VCaP (cell line): ENCODE data around the gene HOXB9.

Experiments
- H3K27ac ChIP-seq: fragments of 450-650 bp; 2 replicates; pipeline ENCODE4 v1.5.1; 2017
- TF ChIP-seq, protein P1 (sequence below): fragments of 450-650 bp; conservative IDR thresholded peaks from 2 replicates; pipeline ENCODE4 v1.5.1; 2017; ENCODE audit warnings: mild to moderate bottlenecking, moderate library complexity

Gene HOXB9

DNA sequence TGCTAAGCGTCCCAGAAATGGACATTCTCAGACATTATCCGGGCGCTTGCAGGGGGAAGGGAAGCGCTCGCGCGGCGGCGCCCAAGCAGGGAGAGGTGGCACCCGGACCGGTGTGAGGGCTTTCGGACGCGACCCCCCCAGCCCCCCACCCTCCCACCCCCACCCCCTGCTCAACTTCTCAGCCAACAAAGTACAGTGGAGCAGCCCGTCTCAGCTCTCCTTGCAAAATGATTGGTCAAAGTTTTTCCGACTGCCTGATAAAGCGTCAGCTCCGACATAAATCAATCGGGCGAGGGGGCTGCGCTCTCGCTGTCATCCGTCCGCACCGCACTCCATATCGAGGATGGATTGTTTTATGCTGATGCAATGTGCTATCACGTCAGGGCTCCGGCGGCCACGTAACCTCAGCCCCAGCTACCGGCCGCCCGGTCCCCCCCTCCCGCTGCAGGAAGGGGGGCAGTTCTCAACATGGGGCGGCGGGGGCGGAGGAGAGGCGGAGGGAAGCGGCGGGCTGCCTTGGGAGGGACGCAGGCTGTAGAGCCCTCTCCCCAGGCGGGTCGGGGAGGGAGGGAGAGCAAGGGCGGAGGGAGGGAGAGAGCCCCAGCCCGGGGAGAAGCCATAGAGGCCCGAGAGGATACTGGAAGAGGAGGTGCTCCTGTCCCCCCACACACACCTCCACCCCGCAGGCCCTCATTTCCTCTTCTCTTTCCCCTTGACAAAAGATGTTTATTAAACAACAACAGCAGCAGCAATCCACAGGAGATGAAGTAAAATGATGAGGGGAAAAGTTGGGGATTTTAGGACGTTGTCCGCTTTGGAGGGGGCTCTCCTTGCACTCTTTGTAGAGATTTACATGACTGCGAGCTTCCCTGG, at the start of gene HOXB9:
HOXB9 (minus strand) TSS at position 114 of the 873 bp plus-strand sequence; CDS start at position 25, 89 bp downstream.
- peak within 1 kb of the TSS; percentile 49 for H3K27ac ChIP-seq
- TF ChIP-seq, protein P1, sequence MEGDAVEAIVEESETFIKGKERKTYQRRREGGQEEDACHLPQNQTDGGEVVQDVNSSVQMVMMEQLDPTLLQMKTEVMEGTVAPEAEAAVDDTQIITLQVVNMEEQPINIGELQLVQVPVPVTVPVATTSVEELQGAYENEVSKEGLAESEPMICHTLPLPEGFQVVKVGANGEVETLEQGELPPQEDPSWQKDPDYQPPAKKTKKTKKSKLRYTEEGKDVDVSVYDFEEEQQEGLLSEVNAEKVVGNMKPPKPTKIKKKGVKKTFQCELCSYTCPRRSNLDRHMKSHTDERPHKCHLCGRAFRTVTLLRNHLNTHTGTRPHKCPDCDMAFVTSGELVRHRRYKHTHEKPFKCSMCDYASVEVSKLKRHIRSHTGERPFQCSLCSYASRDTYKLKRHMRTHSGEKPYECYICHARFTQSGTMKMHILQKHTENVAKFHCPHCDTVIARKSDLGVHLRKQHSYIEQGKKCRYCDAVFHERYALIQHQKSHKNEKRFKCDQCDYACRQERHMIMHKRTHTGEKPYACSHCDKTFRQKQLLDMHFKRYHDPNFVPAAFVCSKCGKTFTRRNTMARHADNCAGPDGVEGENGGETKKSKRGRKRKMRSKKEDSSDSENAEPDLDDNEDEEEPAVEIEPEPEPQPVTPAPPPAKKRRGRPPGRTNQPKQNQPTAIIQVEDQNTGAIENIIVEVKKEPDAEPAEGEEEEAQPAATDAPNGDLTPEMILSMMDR: no peak

DNA sequence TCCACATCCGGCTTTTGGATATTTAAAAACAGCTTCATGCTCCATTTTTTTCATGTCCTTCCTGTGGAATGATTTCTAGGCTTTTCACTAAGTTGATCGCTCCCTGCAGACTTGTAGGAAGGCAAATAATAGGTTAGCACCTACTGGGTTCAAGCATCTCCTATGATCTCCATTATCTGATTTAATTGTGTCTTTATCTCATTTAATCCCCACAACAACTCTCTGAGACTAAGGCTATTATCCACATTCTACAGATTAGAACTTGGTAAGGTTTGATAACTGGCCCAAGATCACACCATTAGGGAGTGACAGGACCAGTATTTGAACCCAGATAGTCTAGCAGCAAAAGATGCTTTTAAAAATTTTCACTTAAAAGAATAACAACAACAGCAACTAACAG, 46.2 kb upstream of the HOXB9 start:
- TF ChIP-seq, protein P1: no peak
- peak overlapping the region; percentile 58 for H3K27ac ChIP-seq

DNA sequence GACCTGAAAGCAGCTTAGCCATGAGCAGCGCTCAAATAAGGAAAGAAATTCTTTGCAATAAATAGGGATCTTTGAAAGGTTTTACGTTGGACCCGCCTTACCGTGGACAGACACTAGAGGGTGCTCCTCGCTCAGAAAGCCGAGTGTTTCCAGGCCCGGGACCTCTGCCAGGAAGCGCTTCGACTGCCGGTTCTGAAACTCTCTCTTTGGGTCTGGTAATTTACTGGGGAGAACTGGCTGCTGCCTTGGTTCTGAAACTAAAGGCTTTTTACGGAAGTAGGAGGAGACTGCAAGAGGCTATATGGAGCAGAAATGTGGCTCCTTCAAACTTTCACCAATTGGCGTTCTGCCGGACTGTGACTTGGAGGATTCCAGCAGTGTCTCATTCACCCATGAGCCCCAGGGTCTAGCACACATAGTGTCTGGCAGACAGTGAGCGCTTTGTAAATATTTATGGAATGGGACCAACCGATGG, 45.6 kb upstream of the HOXB9 start:
- peak overlapping the region; percentile 58 for H3K27ac ChIP-seq
- TF ChIP-seq, protein P1: peak; percentile 98

DNA sequence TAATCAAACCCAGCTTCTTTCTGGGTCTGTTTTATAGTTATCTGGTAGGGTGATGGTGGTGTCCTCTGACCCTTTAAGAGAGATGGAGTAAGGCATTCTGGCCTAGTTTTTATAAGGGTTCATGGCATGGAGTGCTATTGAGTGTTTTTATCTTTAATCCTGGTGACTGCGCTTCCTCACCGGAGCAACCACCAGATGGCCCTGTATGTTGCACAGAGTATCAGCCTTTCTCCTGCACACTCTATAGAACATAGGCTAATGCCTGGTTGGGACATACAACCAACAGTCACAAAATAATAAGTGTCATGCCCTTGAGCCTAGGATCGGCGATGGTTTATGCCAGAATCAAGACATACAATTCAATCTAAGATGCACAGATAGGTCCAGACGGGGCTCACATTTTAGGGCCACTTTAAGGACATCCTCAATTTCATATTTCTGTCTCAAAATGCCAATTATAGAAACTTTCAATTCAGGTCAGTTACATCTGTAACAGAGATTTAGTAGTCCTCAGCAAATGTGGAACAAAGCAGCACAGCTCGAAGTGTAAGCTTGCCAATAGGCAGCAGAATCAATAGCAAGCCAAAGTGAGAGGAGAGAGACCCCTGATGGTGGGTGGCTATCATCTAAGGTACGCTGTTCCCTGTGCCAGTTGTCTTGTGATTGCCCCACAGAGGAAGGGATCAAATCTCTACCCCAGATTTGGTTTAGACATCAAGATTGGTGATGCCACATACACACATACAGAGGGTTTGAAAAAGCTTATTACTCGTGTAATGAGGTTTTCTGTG, 37.2 kb upstream of the HOXB9 start:
- TF ChIP-seq, protein P1: no peak; the same call in 1 of the 2 replicates
- H3K27ac ChIP-seq: no peak overlapping the region

DNA sequence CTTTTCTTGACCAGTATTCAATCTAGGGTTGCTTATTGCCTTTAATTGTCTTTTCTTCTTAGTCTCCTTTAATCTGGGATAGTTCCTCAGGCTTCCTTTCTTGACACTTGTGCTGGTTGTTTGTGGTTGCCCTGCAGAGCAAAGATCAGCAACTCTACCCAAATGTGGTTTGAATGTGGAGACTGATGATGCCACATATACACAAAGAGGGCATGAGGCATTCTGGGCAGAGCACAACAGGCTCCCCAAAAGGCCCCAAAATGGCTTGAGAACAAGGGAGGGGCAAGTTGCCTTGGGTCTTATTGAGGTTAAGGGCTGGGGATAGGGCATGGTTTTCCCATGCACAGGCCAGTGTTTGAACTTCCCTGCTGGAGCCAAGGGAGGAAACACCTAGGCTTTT, 29.8 kb upstream of the HOXB9 start:
- TF ChIP-seq, protein P1: no peak
- no peak overlapping the region for H3K27ac ChIP-seq

DNA sequence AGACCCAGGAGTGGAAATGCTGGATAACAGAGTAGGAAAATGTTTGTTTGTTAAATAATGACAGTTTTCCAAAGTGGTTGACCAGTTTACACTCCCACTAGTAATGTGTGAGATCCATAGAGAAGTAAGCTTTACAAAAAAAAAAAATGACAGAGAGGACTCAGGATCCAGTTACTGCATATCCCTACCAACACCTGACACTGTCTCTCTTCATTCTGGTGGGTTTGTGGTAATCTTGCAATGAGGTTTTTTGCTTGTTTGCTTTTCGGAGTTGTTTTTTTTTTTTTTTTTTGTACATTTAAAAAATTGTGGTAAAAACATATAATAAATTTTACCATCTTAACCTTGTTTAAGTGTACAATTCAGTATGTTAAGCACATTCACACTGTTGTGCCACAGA, 23.6 kb upstream of the HOXB9 start:
- TF ChIP-seq, protein P1: no peak
- no peak overlapping the region for H3K27ac ChIP-seq

DNA sequence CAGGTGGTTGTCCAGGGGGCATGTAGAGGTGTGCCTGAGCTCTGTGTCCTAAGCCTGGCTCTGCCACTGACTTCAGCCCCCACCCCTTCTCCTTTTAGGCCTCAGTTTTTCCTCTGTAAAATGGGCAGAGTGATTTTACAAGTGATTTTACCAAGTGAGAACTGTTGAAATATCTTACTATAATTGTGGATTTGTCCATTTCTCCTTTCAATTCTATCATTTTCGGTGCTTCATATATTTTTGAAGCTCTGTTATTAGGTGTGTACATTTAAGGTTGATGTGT, 21.7 kb upstream of the HOXB9 start:
- no peak overlapping the region for H3K27ac ChIP-seq
- TF ChIP-seq, protein P1: no peak
